Measurements from ENCODE around the gene NDUFB5.

Gene NDUFB5

GRCh38 chr3:179666030-179666429 lies 61.4 kb downstream of the NDUFB5 start:
- no peak for TF ChIP-seq CTCF (IDR thresholded peaks at IDR 0.05)
- no peak for DNase-seq (ENCODE audit: low spot score)

GRCh38 chr3:179666436-179667035 lies 61.9 kb downstream of the NDUFB5 start:
- no peak for TF ChIP-seq CTCF (IDR thresholded peaks at IDR 0.05)
- Histone ChIP-seq H3K27ac (no peak overlapping the region), H3K4me3 (no peak overlapping the region)
- DNase-seq (ENCODE audit: low spot score) = no peak

More at GRCh38 chr3:179666030-179666429, 61.4 kb downstream of the NDUFB5 start:
- Histone ChIP-seq H3K27ac (no peak overlapping the region), H3K4me3 (no peak overlapping the region)

- no peak for TF ChIP-seq CTCF (IDR thresholded peaks at IDR 0.05)
- DNase-seq (ENCODE audit: low spot score) = no peak
- Histone ChIP-seq H3K4me3 (no peak overlapping the region), H3K27ac (no peak overlapping the region)
These were observed 63.8 kb downstream of the NDUFB5 start for GRCh38 chr3:179668429-179668828.

- no peak for DNase-seq (ENCODE audit: low spot score)
- Histone ChIP-seq H3K4me3 (no peak overlapping the region), H3K27ac (no peak overlapping the region)
- TF ChIP-seq CTCF (IDR thresholded peaks at IDR 0.05) = no peak
These were observed 65.7 kb downstream of the NDUFB5 start for GRCh38 chr3:179670311-179670710.

GRCh38 chr3:179671309-179671708 lies 66.7 kb downstream of the NDUFB5 start:
- no peak for TF ChIP-seq CTCF (IDR thresholded peaks at IDR 0.05)
- DNase-seq (ENCODE audit: low spot score) = no peak
- Histone ChIP-seq H3K27ac (no peak overlapping the region), H3K4me3 (no peak overlapping the region)

GRCh38 chr3:179671747-179672242 lies 67.2 kb downstream of the NDUFB5 start:
- no peak for DNase-seq (ENCODE audit: low spot score)
- H3K4me3 ChIP-seq = no peak overlapping the region
- TF ChIP-seq CTCF (IDR thresholded peaks at IDR 0.05) = no peak
- no peak overlapping the region for H3K27ac ChIP-seq

DNA sequence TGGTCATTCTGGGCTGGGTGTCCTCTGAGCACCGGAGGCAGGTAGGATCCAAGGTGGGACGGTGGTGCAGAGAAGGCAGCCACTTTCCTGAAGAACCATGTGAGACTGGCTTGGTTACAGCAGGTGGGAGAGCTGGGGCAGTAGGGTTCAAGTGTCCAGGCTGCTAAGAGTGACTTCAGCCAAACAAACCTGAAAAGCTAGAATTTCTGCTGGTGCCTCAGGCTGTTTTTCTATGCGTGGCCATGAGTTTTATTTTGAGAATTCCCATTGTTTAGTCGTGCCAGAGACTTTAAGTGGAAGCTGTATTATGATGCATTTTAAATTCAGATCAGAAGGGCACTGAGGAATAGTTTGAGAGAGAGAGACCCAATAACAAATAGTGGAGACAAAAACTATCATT lies 68.3 kb downstream of the NDUFB5 start:
- no peak overlapping the region for H3K4me3 ChIP-seq
- TF ChIP-seq CTCF (IDR thresholded peaks at IDR 0.05) = no peak
- H3K27ac ChIP-seq = no peak overlapping the region
- DNase-seq (ENCODE audit: low spot score) = no peak
